Measurements from ENCODE around the gene LPAR3. TPM values are rescaled to one million over a fixed set of nuclear protein-coding genes. Genes with fewer than 3 reads are reported as not detected.
"Not testable (repeated sequence)": the region's sequence is repeated elsewhere in the genome, so short reads cannot be mapped to it uniquely, and the experiment has no call there.

The LPAR3 gene
- total RNA-seq, 5 donors from 2014 or later (not counting 1 experiment from before 2014, with no cell fraction given): 0.75 to 7.0 (median 2.9) TPM

DNA sequence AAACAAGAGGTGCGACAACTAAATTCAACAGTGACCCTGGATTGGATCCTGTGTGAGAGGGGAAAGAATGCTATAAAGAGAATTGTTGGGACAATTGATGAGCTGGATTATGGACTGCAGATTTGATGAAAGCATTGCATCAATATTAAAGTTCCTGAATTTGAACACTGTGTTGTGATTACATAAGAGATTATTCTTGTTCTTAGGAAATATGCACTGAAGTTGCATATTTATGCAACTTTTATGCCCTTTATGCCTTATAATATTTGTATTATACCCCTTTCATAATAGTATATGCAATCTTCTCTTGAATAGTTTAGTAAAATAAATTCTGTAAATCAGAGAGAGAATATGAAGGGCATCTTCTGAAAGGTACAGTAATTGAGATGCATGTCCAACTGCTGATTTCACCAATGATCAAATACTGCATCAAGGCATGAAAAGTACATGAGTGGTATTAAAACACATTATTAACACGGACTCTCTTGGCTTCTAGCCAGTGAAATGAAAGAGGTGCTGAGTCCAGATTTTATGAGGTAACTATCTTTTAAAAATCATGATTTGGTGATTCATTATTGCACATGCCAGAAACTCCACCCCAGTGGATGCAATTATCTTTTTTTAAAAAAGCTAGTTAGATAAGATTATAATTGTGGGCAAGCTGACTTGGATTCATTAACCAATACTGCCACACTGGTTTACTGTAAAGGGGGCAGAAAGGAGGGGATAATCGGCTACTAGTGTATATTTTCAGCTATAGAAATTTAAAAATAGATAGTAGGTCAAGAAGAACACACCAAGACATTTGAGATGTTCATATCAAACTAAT is 19.9 kb upstream of the LPAR3 start:
- Mint-ChIP-seq H3K9me3 (no peaks in the 10 kb centered on the region), H3K4me1 (no peaks in the 10 kb centered on the region), H3K27me3 (no peaks in the 10 kb centered on the region), H3K27ac (no peak overlapping the region), H3K4me3 (no peak overlapping the region), H3K36me3 (no peaks in the 10 kb centered on the region)
- H3K9me3 ChIP-seq: no peaks in the 10 kb centered on the region
- ATAC-seq (replicated peaks in 1 of 4) (no peak), DNase-seq (no peak)
- 90% methylated on average over 2 of the region's 3 CpGs for WGBS (ENCODE audit: insufficient coverage)
- H3K27ac ChIP-seq (ENCODE audit: low read length): no peak overlapping the region
- H3K27me3 ChIP-seq (replicated peaks in 1 of 2; ENCODE audit: control insufficient read depth in 2 of 2, extremely low read depth in 1 of 2, insufficient read depth in 2 of 2, low read length in 1 of 2): no peaks in the 10 kb centered on the region
- no peaks in the 10 kb centered on the region for H3K36me3 ChIP-seq (ENCODE audit: control insufficient read depth in 2 of 2, extremely low read depth in 1 of 2, insufficient read depth in 1 of 2, low read length in 1 of 2)
- no peak overlapping the region for H3K4me3 ChIP-seq (ENCODE audit: control insufficient read depth in 1 of 2, extremely low read depth in 1 of 2, low read length in 1 of 2)
- no peaks in the 10 kb centered on the region for H3K4me1 ChIP-seq (ENCODE audit: control insufficient read depth in 1 of 2, extremely low read depth in 1 of 2, insufficient read depth in 2 of 2, low read length in 2 of 2)
- ChIA-PET POLR2A (no interaction called here), CTCF (no interaction called here)

DNA sequence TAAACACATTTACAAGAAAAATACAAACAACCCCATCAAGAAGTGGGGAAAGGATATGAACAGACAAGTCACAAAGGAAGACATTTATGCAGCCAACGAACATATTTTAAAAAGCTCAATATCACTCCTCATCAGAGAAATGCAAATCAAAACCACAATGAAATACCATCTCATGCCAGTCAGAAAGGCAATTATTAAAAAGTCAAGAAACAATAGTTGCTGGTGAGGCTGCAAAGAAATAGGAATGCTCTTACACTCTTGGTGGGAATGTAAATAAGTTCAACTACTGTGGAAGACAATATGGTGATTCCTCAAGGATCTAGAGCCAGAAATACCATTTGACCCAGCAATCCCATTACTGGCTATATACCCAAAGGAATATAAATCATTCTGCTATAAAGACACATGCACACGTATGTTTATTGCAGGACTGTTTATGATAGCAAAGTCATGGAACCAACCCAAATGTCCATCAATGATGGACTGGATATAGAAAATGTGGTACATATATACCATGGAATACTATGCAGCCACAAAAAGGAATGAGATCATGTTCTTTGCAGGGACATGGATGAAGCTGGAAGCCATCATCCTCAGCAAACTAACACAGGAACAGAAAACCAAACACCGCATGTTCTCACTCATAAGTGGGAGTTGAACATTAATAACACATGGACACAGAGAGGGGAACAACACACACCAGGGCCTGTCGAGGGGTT is 15.9 kb upstream of the LPAR3 start:
- POLR2A ChIA-PET; H3K9me3 Mint-ChIP-seq; DNase-seq; ATAC-seq (replicated peaks in 1 of 4); H3K9me3 ChIP-seq; H3K4me1 ChIP-seq (ENCODE audit: control insufficient read depth in 1 of 2, extremely low read depth in 1 of 2, insufficient read depth in 2 of 2, low read length in 2 of 2); H3K27ac ChIP-seq (ENCODE audit: low read length); H3K4me3 Mint-ChIP-seq; H3K4me3 ChIP-seq (ENCODE audit: control insufficient read depth in 1 of 2, extremely low read depth in 1 of 2, low read length in 1 of 2); CTCF ChIA-PET; H3K27me3 ChIP-seq (replicated peaks in 1 of 2; ENCODE audit: control insufficient read depth in 2 of 2, extremely low read depth in 1 of 2, insufficient read depth in 2 of 2, low read length in 1 of 2); H3K27ac Mint-ChIP-seq; H3K4me1 Mint-ChIP-seq; H3K36me3 Mint-ChIP-seq; H3K36me3 ChIP-seq (ENCODE audit: control insufficient read depth in 2 of 2, extremely low read depth in 1 of 2, insufficient read depth in 1 of 2, low read length in 1 of 2); H3K27me3 Mint-ChIP-seq: not testable (repeated sequence)
- no CpG with 5 or more reads among the region's 4 CpGs for WGBS (ENCODE audit: insufficient coverage)

DNA sequence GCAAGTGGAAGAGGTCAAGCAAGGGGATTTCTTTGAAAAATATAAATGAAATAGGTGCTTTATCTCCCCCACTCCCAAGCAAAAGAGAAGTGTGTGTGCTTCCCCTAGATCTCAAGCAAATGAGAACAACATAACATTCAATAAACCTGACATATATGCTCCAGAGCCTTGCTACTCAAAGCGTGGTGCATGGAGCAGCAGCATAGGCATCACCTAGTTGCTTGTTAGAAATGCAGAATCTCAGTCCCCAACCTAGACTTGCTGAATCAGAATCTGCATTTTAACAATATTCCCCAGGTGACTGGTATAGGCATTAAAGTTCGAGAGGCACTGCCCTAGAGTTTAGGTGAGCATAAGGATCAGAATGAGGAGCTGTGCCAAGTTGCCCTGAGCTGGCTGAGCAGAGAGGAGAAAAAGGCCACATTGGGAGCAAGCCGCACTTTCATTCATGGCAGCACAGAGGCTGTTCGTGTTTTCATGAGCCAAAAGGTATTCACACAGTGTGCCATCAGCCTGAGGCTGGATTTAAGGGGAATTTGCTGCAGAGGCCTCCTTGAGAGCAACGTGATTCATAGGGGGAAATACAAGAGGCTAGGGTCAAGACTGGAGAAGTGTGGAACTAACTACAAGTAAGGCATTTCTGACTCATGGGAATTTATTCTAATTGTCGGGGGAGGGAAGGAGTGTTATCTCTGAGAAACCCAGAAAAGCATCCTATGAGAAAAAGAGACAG is 14.3 kb upstream of the LPAR3 start:
- no peak overlapping the region for H3K27ac Mint-ChIP-seq
- H3K27me3 ChIP-seq (replicated peaks in 1 of 2; ENCODE audit: control insufficient read depth in 2 of 2, extremely low read depth in 1 of 2, insufficient read depth in 2 of 2, low read length in 1 of 2): no peaks in the 10 kb centered on the region
- H3K27ac ChIP-seq (ENCODE audit: low read length): no peak overlapping the region
- WGBS (ENCODE audit: insufficient coverage): 88% methylated on average over 2 of the region's 6 CpGs
- ATAC-seq (replicated peaks in 1 of 4) (no peak), DNase-seq (no peak)
- no peaks in the 10 kb centered on the region for H3K4me1 Mint-ChIP-seq
- no peak overlapping the region for H3K4me3 ChIP-seq (ENCODE audit: control insufficient read depth in 1 of 2, extremely low read depth in 1 of 2, low read length in 1 of 2)
- H3K9me3 ChIP-seq: peaks cover 2% of the 10 kb centered on the region
- H3K36me3 Mint-ChIP-seq: no peaks in the 10 kb centered on the region
- CTCF ChIA-PET: no interaction called here
- peaks cover 1 to 4% (median 2%) of the 10 kb centered on the region in 3 donors for H3K9me3 Mint-ChIP-seq
- no peak overlapping the region for H3K4me3 Mint-ChIP-seq
- POLR2A ChIA-PET: no interaction called here
- H3K27me3 Mint-ChIP-seq: no peaks in the 10 kb centered on the region
- no peaks in the 10 kb centered on the region for H3K36me3 ChIP-seq (ENCODE audit: control insufficient read depth in 2 of 2, extremely low read depth in 1 of 2, insufficient read depth in 1 of 2, low read length in 1 of 2)
- H3K4me1 ChIP-seq (ENCODE audit: control insufficient read depth in 1 of 2, extremely low read depth in 1 of 2, insufficient read depth in 2 of 2, low read length in 2 of 2): no peaks in the 10 kb centered on the region

DNA sequence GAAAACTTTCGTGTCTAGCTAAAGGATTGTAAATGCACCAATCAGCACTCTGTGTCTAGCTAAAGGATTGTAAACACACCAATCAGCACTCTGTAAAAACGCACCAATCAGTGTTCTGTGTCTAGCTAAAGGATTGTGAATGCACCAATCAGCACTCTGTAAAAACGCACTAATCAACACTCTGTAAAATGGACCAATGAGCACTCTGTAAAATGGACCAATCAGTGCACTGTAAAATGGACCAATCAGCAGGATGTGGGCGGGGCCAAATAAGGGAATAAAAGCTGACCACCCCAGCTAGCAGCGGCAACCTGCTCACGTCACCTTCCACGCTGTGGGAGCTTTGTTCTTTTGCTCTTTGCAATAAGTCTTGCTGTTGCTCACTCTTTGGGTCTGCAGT is 9.7 kb upstream of the LPAR3 start:
- H3K4me3 ChIP-seq (ENCODE audit: control insufficient read depth in 1 of 2, extremely low read depth in 1 of 2, low read length in 1 of 2); ATAC-seq (replicated peaks in 1 of 4); H3K9me3 Mint-ChIP-seq; H3K36me3 Mint-ChIP-seq; H3K9me3 ChIP-seq; H3K36me3 ChIP-seq (ENCODE audit: control insufficient read depth in 2 of 2, extremely low read depth in 1 of 2, insufficient read depth in 1 of 2, low read length in 1 of 2); H3K4me1 Mint-ChIP-seq; H3K27me3 ChIP-seq (replicated peaks in 1 of 2; ENCODE audit: control insufficient read depth in 2 of 2, extremely low read depth in 1 of 2, insufficient read depth in 2 of 2, low read length in 1 of 2); DNase-seq; H3K4me3 Mint-ChIP-seq; H3K27me3 Mint-ChIP-seq; H3K27ac Mint-ChIP-seq; H3K27ac ChIP-seq (ENCODE audit: low read length); POLR2A ChIA-PET; H3K4me1 ChIP-seq (ENCODE audit: control insufficient read depth in 1 of 2, extremely low read depth in 1 of 2, insufficient read depth in 2 of 2, low read length in 2 of 2): not testable (repeated sequence)
- CTCF ChIA-PET: interaction anchor here in 1 of 2 donors (0.8 kb wide), 1 partner anchor 214 kb away, joined by 3 read pairs; no protein-coding TSS in a partner anchor
- 79% methylated on average over 5 of the region's 7 CpGs for WGBS (ENCODE audit: insufficient coverage)

DNA sequence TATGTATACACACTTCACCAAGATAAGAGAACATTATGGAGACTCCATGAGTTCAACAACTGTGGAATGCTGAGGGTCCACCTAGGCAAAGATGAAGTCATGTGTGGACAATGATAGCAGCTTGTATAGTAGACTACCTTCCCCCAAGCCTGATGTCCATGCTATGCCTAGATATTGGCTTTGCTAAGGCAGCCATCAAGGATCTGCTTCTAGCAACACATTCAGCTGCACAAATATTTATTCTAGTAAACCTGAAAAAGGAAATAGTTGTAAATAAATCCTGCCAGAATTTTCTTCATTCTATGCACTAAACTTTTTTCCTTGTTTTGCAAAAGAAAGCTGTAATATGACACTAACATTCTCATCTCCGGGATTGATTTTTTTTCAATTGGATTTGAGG is 7.0 kb upstream of the LPAR3 start:
- no peak for ATAC-seq (replicated peaks in 1 of 4)
- WGBS (ENCODE audit: insufficient coverage): no CpG with 5 or more reads among the region's 1 CpG
- no peaks in the 10 kb centered on the region for H3K36me3 Mint-ChIP-seq
- H3K27ac ChIP-seq (ENCODE audit: low read length): no peak overlapping the region
- peaks cover 7% of the 10 kb centered on the region in 2 donors for H3K27me3 Mint-ChIP-seq
- H3K9me3 Mint-ChIP-seq: peaks cover 2 to 7% (median 4%) of the 10 kb centered on the region in 3 donors
- ChIA-PET CTCF (no interaction called here), POLR2A (interaction anchor here in 1 of 2 donors (0.6 kb wide), 1 partner anchor 775 kb away, joined by 3 read pairs; no protein-coding TSS in a partner anchor)
- DNase-seq: no peak
- no peak overlapping the region for H3K4me3 Mint-ChIP-seq
- H3K4me1 ChIP-seq (ENCODE audit: control insufficient read depth in 1 of 2, extremely low read depth in 1 of 2, insufficient read depth in 2 of 2, low read length in 2 of 2): no peaks in the 10 kb centered on the region
- peaks cover 2% of the 10 kb centered on the region for H3K9me3 ChIP-seq
- no peak overlapping the region for H3K27ac Mint-ChIP-seq
- peaks cover 0 to 7% of the 10 kb centered on the region in 2 experiments for H3K27me3 ChIP-seq (replicated peaks in 1 of 2; ENCODE audit: control insufficient read depth in 2 of 2, extremely low read depth in 1 of 2, insufficient read depth in 2 of 2, low read length in 1 of 2)
- H3K4me1 Mint-ChIP-seq: no peaks in the 10 kb centered on the region
- H3K4me3 ChIP-seq (ENCODE audit: control insufficient read depth in 1 of 2, extremely low read depth in 1 of 2, low read length in 1 of 2): no peak overlapping the region
- no peaks in the 10 kb centered on the region for H3K36me3 ChIP-seq (ENCODE audit: control insufficient read depth in 2 of 2, extremely low read depth in 1 of 2, insufficient read depth in 1 of 2, low read length in 1 of 2)

DNA sequence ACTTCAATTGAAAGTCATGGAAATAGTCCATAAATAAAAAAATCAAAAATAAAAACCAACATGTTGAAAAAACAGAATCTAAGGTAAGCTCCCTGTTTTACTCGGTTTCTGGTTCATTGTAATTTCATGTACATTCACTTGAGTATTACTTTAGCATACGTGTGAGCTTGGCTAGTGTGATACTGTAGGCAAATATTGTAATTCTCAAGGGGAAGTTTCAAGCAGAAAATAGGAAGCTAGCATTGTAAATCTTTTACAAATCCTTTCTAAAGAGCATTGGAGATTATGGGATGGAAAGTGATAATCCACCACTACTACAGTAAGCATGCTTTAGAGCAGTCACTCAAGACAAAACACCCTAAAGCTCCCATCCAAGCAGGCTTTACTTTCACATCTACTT is 3.3 kb upstream of the LPAR3 start:
- ChIA-PET CTCF (interaction anchor here in 1 of 2 donors (0.6 to 1.0 kb wide), 2 partner anchors 9 to 112 kb away, joined by 3 read pairs; no protein-coding TSS in a partner anchor), POLR2A (no interaction called here)
- Histone ChIP-seq H3K27me3 (replicated peaks in 1 of 2; ENCODE audit: control insufficient read depth in 2 of 2, extremely low read depth in 1 of 2, insufficient read depth in 2 of 2, low read length in 1 of 2) (peaks cover 1 to 23% of the 10 kb centered on the region in 2 experiments), H3K4me3 (ENCODE audit: control insufficient read depth in 1 of 2, extremely low read depth in 1 of 2, low read length in 1 of 2) (no peak overlapping the region), H3K36me3 (ENCODE audit: control insufficient read depth in 2 of 2, extremely low read depth in 1 of 2, insufficient read depth in 1 of 2, low read length in 1 of 2) (no peaks in the 10 kb centered on the region), H3K4me1 (ENCODE audit: control insufficient read depth in 1 of 2, extremely low read depth in 1 of 2, insufficient read depth in 2 of 2, low read length in 2 of 2) (peaks cover 4 to 12% of the 10 kb centered on the region in 2 experiments), H3K9me3 (no peaks in the 10 kb centered on the region), H3K27ac (ENCODE audit: low read length) (no peak overlapping the region)
- no peak for ATAC-seq (replicated peaks in 1 of 4)
- H3K4me1 Mint-ChIP-seq: peaks cover 13 to 16% (median 14%) of the 10 kb centered on the region in 3 donors
- no peaks in the 10 kb centered on the region for H3K9me3 Mint-ChIP-seq
- no peaks in the 10 kb centered on the region for H3K36me3 Mint-ChIP-seq
- no peak overlapping the region for H3K4me3 Mint-ChIP-seq
- H3K27me3 Mint-ChIP-seq: peaks cover 26 to 31% of the 10 kb centered on the region in 2 donors
- no CpG with 5 or more reads among the region's 2 CpGs for WGBS (ENCODE audit: insufficient coverage)
- no peak overlapping the region for H3K27ac Mint-ChIP-seq
- DNase-seq: no peak

All from T-cell (primary cell).